Erythroblast (primary cell): Measurements from ENCODE around the gene C21orf58.

Experiments
- GATA1 ChIP-seq: IDR thresholded peaks from 2 replicates; pipeline ENCODE4 v1.6.1; 2011; ENCODE audit warnings: low read depth, mild to moderate bottlenecking, control low read depth, low read length, moderate library complexity
- POLR2A ChIP-seq: IDR thresholded peaks from 2 replicates; pipeline ENCODE4 v1.6.1; 2011; ENCODE audit warnings: mild to moderate bottlenecking, low read length

DNA sequence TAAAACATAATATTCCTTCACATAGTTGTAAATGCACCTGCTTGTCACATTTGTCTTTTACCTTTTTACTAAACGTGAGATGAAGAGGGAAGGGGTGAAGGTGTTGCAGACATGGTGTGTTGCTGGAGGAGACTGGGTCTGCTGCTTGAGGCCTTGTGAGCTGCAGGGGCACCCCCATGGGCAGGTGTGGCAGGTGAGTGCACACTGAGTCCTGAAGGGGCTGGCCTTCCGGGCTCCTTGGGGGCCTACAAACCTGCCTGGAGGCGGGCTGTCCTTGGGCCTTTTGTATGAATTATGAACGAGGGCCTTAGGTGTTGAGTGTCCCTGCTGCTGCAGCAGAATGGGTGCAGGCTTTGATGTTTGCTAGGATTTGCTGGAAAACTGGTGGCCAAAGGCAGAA is 4.0 kb upstream of the C21orf58 start:
- TF ChIP-seq POLR2A, result no peak
- TF ChIP-seq GATA1, result no peak
